NCI-H2196 (cell line): ENCODE data around the gene RNF114.
"Not testable (repeated sequence)": the region's sequence is repeated elsewhere in the genome, so short reads cannot be mapped to it uniquely, and the experiment has no call there.

Experiments
- DNase-seq: peaks from one replicate; lab custom pipeline; 2025; ENCODE audit not compliant: unreplicated experiment; lab: John Stamatoyannopoulos, UW

The RNF114 gene, protein sequence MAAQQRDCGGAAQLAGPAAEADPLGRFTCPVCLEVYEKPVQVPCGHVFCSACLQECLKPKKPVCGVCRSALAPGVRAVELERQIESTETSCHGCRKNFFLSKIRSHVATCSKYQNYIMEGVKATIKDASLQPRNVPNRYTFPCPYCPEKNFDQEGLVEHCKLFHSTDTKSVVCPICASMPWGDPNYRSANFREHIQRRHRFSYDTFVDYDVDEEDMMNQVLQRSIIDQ

DNA sequence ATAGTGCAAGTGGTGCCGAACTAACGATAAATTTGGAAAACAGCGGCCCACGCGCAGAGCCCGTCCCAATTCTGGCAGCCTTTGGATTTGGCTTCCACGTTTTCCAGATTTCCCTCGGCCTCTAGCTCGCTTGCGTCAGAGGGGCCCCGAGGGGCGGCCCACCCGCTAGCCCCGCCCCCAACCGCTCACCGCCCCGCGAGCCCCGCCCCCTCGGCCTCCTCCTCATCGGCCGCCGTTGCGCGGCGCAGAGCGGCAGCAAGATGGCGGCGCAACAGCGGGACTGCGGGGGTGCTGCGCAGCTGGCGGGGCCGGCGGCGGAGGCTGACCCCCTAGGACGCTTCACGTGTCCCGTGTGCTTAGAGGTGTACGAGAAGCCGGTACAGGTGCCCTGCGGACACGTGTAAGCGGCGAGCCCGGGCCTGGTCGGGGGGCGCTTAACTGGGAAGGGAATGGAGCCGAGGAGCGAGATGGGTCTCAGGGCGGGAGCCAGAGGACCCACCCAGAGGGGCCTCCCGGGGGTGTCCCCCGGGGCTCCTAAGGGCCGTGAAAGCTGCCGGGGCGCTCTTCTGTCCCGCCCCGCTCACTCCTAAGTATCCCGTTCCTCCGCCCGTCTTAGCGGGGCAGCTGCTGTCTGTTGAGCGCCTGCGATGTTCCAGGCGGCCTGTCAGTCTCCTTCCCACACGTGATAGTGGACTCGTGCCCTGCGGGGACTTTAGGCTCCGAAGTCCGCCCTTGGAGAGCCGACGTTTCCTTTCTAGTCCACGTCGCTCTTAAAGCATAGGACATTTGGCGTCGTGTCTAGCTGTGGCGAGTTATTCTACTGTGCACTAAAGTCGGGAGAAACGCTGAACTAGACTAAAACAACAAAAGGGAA, at the start of gene RNF114:
TSS of gene RNF114 (plus strand) at position 245 of the 874 bp plus-strand sequence. CDS start at position 261, 16 bp downstream.
- peak; percentile 94 for DNase-seq

DNA sequence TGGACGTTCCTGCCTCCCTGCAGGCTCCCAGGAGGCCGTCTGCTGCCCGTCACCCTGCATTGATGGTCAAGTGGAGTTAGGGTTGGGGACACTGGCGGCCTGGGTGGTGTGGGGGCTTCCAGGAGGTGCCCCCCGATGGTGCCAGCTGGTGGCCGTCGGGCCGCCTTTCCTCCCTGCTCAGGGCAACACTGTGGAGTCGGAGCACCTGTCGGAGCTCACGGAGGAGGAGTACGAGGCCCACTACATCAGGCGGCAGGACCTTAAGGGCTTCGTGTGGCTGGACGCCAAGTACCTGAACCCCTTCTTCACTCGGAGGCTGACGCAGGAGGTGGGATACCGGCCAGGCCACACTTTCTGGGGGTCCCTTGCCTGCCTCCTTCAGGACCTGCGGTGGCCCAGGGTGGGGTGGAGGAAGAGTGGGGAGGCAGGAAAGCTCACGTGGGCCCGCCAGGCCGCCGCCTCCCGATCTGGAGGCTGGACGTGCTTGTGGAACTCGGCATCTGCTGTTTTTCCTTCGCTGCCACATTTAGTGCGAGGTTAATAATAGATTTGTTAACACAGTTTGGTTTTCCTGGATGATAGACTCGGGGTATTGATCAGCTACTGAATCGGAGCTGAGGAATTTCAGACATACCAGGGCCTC, 49.5 kb upstream of the RNF114 start:
- no peak for DNase-seq

DNA sequence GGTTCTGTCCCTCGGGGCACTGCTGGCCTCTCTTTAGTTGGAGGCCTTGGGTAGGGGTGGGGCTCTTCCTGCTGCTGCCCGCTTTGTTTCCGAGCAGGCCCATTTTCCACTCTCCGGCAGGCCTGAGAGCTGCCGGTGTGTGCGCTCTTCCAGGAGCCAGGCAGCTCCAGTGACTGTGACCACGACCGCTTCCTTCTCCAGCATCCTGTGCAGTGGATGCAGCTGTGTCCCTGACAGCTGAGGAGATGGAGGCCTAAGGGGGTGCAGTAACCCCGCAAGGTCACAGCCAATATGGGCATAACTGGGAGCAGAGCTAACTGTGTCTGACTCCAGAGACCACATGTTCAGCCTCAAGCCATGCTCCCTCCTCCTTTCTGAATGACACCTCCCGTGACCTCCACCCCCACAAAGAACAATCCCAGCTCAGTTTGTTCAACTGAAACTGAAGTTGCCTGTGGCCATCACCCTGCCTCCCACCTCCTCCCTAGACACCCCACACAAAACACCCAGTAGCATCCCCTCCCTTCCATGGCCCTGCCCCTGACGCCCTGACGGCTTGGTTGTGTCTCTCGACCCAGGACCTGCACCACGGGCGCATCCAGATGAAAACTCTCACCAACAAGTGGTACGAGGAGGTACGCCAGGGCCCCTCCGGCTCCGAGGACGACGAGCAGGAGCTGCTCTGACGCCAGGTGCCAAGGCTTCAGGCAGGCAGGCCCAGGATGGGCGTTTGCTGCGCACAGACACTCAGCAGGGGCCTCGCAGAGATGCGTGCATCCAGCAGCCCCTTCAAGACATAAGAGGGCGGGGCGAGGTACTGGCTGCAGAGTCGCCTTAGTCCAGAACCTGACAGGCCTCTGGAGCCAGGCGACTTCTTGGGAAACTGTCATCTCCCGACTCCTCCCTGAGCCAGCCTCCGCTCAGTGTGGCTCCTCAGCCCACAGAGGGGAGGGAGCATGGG, 48.7 kb upstream of the RNF114 start:
- DNase-seq: no peak

DNA sequence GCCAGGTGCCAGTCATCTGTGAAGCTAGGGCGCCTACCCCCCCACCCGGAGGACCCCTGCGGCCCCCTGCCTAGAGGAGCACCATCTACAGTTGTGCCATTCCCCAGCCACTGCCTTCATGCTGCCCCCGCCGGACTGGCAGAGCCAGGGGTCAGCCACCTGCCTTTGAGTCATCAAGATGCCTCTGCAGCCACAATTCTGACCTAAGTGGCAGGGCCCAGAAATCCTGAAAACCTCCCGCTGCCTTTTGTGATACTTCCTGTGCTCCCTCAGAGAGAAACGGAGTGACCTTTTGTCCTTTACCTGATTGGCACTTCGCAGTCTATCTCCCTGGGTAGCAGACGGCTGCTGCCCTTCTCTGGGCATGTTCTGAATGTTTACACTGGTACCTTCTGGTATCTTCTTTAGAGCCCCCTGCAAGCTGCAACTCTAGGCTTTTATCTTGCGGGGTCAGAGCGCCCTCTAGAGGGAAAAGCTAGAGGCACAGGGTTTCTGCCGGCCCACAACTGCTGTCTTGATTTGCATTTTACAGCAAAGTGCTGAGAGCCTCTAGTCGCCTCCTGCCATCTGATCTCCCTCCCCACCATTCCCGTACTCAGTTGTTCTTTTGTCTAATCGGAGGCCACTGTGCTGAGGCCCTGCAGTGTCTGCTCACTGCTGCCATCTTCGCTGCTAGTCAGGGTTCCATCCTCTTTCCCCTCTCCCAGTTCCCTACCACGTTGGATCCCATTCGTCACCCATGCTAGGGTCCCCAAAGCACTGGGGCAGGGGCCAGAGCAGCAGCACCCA, 47.8 kb upstream of the RNF114 start:
- DNase-seq: peak; percentile 68

DNA sequence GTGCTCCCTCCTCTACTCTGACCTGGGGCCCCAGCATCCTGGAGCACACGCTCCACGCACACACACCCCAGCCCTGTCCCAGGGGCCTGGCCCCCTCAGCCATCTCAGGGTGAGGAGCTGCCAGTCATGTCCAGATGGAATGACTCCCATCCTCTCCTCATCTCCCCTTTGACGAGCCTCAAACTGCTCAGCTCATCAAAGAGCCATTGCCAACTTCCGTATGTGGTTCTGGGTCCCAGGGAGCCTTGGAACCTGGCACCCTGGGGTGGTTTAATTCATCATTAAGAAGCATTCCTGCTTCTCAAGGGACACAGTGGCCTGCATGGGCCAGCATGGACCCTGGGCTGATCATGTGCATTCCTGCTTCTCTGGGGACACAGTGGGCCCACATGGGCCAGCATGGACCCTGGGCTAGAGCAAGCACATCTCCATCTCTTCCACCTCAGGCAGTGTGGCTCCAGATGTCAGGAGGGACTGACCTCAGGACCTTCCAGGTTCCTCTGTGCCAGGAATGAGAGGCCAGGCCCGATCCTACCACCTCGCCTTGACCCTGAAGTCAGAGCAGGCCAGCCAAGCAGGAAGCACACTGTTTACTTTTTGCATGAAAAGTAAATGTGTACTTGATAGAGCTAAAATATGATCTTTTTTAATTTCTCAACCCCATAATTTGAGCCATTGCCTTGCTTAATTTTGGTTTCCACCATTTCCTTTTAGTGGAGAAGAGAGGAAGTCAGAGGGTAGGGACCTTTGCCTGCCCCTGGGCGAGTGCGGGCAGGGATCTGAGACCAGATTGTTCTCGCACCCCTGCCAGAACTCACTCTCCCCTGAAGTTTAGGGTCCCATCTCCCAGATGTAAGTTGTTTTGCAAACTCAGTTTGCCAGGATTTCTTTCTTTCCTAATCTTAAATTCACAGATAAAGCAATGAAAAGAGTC, 46.9 kb upstream of the RNF114 start:
- no peak for DNase-seq

DNA sequence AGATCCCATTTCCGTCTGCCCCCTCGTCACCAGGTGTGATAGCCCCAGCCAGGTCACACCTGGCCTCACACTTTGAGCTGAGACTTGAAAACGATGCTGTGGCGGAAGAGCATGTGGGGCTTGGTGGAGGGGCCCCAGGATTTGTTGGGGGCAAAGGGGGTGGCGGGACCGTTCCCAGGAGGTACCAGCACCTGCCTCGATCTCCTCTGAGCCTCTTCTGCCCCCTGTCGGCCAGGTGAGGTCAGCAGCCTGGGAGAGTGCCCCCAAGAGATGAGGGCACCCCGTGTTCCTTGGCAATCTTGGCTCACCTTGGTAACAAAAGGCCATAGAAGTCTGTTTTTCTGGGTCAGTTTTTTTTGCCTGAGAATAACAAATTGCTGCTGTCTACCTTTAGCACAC, 46.3 kb upstream of the RNF114 start:
- DNase-seq: no peak

DNA sequence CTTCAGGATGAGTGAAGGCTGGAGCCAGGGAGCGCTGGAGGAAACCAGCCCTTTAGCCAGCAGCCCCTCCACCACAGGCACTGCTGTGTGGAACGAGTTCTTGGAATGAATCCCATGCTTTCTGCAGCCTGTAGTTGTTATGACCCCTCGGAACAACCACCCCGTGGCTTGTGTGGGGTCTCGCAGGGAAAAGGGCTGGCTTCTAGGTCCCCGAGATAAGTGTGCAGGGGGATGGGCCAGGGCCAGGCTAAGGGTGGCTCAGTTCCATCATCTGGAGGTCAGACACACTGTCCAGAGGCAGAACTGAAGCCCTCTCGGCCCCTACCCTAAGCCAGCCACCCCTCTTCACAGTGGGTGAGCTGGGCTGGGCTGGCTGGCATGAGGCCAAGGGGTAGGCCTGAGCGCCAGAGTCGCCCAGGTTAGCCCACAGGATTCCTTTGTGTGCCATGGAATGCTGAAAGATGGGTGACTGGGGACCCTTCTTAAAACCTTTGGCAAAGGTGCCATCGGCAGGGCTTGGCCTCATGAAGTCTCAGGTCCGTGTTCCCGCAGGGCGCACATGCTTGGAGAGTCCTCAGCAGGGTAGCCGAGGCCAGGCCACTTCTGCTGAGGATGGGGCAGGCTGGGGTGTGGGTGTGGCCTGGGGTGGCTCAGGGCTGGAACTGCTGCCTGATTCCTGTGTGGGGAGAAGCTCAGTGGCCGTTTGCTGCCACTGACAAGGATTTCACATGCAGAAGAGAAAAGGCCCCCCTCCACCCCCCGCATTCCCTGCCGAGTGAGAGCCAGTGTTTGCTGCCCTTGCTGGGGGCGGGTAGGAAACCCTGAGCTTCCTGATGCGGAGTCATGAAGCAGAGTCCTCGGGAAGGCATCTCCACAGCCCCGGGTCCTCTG, 45.5 kb upstream of the RNF114 start:
- DNase-seq: no peak

DNA sequence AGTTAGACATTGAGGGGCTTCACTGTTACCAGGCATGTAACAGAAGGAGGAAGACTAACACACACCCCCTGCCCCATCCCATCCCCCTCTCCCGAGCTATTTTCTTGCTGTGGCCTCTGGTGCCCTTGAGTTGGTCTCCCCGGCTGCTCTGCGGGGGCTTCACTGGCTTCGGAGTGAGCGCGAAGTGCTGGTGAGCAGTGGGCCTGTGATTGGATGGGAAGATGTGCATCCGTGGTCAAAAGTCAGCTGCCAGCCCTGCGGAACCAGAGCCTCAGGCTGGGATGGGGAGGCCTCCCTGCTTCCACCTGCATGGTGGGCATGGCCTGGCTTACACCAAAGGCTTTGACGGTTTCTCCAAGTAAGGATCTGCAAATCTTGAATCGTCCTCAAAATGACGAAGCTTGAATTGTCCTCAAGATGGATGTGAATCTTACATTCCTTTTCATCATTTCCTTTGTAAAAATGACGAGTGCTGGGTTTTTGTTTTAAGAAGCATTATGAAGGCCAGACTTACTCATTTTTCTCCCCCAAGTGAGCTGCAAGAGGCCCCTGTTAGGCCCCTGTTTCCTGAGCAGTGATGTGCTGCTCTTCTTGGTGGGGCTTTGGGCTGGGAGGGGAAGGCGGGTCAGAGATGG, 44.6 kb upstream of the RNF114 start:
- DNase-seq: no peak

DNA sequence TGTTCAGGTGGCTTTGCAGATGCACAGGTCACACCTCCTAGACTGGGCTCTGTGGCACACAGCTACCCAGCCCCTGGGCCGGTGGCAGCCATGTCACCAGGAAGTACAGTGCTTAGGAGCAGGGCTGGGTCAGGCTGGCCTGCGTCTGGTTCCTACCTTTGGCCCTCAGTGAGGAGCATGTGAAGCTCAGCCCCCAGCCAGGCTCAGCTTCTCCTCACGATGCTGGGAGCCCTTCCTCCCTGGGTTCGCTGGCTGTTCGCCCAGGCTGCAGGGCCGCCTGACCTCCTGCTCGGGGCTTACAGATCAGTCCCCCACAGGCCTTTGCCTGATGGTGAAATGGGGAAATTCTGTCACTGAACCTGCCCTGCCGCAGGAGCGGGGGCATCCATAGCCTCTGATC, 43.9 kb upstream of the RNF114 start:
- DNase-seq: no peak

DNA sequence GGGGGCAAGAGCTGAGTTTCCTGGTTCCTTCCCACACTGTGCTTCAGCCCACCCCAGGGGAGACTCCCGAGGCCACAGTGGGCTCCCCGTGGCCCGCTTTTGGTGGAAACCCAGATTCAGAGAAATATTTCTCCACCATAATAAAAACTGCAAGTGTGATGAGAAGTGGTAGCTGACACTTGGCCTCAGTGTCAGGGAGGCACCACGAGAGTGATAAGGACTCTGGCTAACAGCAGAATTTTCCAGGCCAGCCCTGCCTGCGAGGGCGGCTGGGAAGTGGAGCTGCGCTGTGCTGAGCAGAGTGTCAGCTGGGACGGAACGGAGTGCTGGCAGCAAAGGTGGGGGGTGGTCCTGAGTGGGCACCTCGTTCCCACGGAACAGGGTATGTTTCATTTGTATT, 43.4 kb upstream of the RNF114 start:
- no peak for DNase-seq

DNA sequence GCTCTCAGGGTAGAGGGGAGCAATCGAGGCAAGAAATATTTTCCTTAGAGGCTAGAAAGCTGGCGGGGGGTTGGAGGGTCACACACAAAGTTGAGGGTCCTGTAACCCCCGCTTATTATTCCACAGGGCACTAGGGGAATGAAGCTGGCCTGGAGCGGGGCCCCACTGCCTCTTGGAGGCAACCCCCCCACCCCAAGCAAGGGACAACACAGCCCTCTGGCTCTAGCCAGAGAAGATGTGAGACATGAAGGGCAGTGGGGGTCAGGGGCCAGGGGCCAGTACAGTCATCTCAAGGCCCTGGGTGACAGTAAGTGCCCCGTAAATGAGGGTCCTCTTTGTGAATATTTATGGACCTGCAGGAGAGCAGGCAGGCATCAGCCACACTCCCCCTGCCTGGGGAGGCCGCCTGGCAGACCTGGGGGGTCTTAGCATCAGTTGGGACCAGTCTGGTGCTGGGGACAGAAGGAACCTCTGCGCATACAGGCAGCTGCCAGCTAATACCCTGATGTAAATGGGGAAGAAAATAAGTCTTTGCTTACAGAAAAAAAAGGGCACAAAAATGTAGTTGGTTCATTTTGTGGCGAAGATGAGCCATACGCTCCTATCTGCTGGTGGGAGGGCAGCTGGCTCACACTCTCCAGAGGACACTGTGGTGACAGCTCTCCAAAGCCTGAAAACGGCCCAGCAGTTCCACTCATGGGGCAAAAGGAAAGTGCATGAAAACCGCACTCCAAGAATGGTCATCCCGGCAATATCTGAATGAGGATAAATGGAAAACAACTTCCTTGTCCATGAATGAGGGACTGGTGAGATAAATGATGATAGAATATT, 42.7 kb upstream of the RNF114 start:
- no peak for DNase-seq

DNA sequence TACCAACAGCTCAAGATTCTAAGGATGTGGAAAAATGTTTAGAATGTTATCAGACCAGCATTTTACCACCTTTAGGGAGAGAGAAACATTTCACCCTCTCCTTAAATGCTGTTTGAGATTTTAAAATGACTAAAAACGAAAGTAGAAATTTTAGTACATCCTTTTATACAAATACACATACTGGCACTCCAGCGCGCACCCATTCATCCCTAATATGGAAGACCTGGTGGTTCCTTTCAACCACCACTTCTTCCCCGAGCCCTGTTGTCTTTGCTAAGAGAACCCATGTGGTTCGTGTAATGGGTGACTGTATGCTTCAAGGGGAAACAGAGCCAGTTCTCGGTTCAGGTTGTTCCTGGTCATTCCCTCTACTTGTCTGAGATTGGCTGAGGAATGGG, 42.1 kb upstream of the RNF114 start:
- DNase-seq: no peak

DNA sequence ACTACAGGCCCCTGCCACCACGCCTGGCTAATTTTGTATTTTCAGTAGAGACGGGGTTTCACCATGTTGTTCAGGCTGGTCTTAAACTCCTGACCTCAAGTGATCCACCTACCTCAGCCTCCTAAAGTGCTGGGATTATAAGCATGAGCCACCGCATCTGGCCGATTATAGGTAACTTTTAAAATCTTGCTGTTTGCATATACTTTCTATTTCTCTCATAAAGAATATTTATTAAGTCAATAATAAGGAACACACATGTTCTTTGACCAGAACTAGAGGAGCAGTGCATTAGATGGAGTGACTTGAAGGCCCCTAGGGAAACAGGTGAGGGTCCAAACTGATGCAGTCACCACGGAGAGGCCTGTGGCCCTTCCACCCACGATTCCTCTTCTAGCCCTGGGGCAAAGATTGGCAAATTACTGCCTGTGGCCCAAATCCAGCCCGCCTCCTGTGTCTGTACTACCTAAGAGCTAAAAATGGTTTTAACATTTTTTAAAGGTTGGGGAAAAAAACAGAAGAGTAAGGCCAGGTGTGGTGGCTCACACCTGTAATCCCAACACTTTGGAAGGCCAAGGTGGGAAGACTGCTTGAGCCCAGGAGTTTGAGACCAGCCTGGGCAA, 40.6 kb upstream of the RNF114 start:
- DNase-seq: not testable (repeated sequence)

DNA sequence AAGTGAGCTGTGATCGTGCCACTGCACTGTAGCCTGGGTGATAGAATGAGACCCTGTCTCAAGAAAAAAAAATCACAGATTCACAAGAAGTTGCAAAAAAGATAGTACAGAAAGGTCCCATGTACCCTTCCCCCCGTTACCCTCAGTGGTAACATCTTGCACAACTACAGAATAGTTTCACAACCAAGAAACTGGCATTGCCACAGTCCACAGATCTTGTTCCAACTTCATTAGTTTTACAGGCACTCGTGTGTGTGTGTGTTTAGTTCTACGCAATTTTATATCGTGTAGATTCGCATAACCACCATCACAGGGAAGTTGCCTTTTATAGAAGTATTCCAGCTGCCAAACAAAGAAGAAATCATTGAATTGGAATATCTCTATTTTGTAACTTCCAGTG, 40.0 kb upstream of the RNF114 start:
- no peak for DNase-seq

DNA sequence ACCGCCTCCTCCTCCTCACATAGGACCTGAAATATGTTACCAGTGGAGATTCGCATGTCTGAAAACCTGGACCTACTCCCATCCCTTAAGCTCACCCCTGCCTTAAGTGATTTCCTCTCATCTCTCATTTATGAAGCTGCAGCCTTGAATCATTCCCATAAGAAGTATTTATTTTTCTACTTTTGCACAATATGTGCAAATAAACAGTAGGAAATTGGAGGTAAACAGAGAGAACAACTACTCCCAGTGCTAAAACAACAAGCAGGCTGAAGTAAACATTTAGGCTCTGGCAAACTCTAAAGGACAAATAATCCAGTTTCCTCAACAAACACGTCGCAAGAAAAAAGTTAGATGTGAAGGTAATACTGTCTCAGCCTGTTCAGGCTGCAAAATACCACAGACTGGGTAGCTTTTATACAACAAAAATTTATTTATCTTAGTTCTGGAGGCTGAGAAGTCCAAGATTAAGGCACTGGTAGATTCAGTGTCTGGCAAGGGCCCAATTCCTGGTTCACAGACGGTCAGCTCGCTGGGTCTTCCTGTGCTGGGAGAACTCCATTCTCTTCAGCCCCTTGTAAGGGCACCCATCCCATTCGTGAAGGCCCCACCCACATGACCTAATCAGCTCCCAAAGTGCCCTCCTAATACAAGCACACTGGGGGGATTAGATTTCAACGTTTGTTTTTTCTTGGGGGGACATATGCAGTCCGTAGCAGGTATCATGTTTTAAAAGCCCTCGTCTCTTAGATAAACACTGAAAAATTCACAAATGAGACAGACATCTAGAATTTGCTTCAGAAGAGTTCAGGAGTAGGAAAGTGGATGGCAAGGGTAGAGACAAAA, 36.4 kb upstream of the RNF114 start:
- no peak for DNase-seq
